NCI-H1436 treated with DMSO at 0.1 percent for 48 hours (cell line): ENCODE results near the gene THAP7.
"Not testable (repeated sequence)": the region's sequence is repeated elsewhere in the genome, so short reads cannot be mapped to it uniquely, and the experiment has no call there.

Experiments used
- DNase-seq: peaks from one replicate; lab custom pipeline; 2025; lab: John Stamatoyannopoulos, UW

The THAP7 gene

GRCh38 chr22:20978419-20978818 is 23.5 kb downstream of the THAP7 start:
- no peak for DNase-seq

GRCh38 chr22:20977516-20978170 is 24.3 kb downstream of the THAP7 start:
- DNase-seq: no peak

- DNase-seq: no peak
Observed at GRCh38 chr22:20977019-20977418, 24.9 kb downstream of the THAP7 start.

- DNase-seq: no peak
Observed at GRCh38 chr22:20976291-20976877, 25.5 kb downstream of the THAP7 start.

GRCh38 chr22:20975541-20976290 is 26.2 kb downstream of the THAP7 start:
- DNase-seq: no peak

GRCh38 chr22:20974336-20974955 is 27.5 kb downstream of the THAP7 start:
- DNase-seq: no peak

- no peak for DNase-seq
Observed at GRCh38 chr22:20973634-20974286, 28.2 kb downstream of the THAP7 start.

- DNase-seq: no peak
Observed at GRCh38 chr22:20972933-20973577, 28.9 kb downstream of the THAP7 start.

- DNase-seq: not testable (repeated sequence)
Observed at GRCh38 chr22:20972014-20972694, 29.8 kb downstream of the THAP7 start.

GRCh38 chr22:20970939-20971657 is 30.8 kb downstream of the THAP7 start:
- no peak for DNase-seq

GRCh38 chr22:20968281-20968977 is 33.5 kb downstream of the THAP7 start:
- no peak for DNase-seq

GRCh38 chr22:20967697-20968211 is 34.2 kb downstream of the THAP7 start:
- no peak for DNase-seq

GRCh38 chr22:20966883-20967696 is 34.8 kb downstream of the THAP7 start, which contains the start of gene AIFM3:
Gene AIFM3 (plus strand): TSS chr22:20967255. CDS start chr22:20967945, 690 bp downstream.
- DNase-seq: no peak

- DNase-seq: no peak
Observed at GRCh38 chr22:20965888-20966855, 35.7 kb downstream of the THAP7 start.

GRCh38 chr22:20965104-20965887 is 36.6 kb downstream of the THAP7 start:
- DNase-seq: no peak

- no peak for DNase-seq
Observed at GRCh38 chr22:20964799-20965103, 37.2 kb downstream of the THAP7 start.
